Activated CD4-positive, alpha-beta T cell treated with anti-CD3 and anti-CD28 coated beads, Interleukin-2, amount 50 U/mL, for 48 hours (primary cell): ENCODE results near the gene SGCA.
A peak's percentile ranks its signal among the peaks of the same experiment; 100 is the strongest.

Experiments
- DNase-seq, 2 experiments: peaks; one replicate each; pipeline ENCODE4 v3.0.0-alpha.2; 2020

The SGCA gene

DNA sequence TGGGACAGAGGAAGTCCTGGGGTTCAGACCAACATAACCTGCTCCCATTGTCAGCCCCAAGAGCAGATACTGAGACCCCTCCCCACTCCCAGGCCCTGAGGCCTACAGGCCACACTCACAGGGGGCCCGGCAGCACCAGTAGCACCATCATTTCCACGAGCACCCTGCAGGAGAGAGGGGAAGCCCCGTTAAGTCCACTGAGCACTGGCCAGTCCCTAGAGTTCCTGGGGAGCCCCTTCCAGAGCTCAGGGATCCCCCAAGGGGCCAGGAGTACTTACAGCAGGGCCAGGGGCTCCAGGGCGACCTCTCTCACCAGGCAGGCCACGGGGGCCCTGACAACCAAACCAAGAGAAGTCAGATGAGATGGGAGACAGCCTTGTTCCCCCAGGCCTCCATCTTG is 30.2 kb downstream of the SGCA start:
- DNase-seq: no peak

DNA sequence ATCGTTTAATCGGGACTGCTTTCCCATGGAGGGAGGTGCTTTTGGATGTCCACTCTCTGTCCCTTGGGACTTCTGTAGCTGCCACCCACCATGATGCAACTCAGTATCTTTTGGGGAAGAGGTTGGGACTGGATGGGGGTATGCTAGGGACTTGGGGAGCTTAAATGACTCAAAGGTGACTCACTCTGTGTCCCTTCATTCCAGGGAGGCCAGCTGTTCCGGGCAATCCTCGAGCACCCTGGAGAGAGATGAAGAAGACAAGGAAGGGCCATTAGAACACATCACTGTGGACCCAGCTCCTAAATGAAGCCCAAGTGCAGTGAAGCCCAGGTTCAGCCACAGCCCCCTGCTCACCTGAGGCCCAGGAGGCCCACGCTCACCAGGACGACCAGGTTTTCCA is 31.0 kb downstream of the SGCA start:
- no peak for DNase-seq

DNA sequence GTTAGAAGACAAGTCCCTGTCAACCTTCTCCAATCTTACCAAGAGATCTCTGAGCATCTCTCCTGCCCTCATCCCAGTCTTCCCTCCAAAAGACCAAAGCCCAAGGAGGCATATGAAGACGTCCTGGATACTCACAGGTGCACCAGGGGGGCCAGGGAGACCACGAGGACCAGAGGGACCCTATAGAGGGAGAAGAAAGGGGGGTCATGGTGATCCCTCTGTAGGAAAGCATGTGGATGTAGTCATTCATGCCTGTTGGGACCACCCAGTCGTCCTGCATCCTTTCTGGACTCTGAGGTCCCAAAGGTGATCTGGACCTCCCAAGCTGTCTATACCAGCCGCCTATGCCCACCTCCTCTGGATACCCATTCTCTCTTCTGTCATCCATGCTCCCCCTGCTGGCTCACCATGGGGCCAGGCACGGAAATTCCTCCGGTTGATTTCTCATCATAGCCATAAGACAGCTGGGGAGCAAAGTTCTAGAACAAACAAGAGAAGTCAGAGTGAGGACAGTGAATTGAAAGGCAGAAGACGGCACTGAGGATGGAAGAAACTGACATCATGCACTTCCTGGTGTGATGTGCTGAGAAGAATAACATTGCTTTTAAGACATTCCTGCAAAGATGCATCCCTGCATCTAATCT is 32.3 kb downstream of the SGCA start:
- DNase-seq: peak; percentile 68 to 72

DNA sequence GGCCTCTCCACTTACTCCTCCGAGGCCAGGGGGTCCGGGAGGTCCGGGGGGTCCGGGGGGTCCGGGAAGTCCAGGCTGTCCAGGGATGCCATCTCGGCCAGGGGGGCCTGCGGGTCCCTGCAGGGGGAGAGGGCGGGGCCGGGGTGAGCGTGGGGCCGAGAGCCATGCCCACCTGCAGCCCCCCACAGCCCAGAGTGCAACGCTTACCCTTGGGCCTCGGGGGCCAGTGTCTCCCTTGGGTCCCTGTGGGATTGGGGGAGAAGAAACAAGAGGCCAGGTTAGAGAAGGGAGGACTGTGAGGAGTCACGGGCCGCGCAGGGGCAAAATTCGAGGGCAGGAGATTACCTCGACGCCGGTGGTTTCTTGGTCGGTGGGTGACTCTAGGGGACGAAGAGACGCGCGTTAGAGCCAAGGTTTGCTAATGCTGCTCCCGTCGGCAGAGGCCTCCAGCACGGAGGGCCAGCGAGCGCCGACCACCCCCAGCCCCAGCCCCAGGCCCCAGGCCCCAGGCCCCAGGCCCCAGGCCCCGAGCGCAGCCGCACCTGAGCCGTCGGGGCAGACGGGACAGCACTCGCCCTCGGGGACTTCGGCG is 33.5 kb downstream of the SGCA start:
- no peak for DNase-seq

DNA sequence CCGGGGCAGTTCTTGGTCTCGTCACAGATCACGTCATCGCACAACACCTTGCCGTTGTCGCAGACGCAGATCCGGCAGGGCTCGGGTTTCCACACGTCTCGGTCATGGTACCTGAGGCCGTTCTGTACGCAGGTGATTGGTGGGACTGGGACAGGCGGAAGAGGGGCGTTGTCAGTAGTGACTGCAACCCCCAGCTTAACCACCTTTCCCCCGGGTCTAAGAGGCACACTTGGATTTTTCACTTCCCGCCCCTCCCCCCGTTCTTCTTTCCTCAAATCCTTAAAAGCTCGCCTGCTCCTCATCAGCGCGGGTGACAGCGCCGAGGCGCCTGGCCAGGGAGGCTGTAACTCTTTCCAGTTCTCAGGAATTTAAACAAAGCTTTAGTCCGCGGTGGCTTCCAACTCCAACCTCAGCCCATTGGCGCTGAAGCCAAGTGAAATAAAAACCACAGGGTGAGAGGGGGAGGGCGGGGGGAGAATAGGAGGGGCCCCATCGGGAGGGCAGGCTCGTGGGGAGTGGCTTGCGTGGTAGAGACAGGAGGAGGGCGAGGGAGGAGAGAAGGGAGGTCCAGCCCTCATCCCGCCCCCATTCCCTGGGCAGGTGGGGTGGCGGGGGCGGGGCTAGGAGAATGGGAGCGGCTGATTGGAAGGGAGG is 34.1 kb downstream of the SGCA start:
- peak; percentile 75 to 79 for DNase-seq

DNA sequence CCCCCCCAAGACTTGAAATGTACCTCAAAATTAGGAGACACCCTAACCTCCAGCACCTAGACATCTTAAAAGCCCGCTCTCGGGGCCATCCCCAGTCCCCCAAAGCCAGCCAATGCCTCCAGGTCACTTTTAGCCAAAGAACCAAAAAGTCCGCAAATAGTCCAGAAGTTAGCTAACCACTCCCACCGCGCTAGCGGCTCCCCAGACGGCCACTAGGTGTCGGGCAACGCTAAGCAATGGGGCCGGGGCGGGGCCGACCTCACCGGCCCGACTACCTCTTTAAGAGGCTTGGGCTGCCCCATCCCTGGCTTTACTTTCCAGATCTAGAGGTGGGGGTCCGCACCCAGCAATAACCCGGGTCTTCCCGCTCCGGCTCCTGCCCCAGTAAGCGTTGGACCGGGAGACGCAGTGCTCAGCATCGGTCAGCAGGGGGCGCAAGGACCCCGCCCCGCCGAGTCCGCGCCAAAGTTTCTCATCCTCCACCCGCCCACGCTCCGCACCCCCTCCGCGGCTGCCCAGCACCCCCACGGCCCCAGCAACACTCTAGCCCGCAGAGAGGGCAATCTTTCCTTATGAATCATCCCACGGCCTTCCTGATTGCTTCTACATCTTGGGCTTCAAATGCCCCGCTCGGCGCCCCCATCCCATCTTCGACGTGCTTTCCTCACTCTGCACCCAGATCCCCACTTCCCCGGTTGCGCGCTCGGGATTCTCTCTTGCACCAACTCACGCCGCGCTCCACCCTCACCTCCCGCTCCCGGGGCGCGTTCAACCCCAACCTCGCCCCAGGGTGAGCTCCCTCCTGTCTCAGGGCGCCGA is 34.9 kb downstream of the SGCA start:
- DNase-seq: peak; percentile 83 to 88

DNA sequence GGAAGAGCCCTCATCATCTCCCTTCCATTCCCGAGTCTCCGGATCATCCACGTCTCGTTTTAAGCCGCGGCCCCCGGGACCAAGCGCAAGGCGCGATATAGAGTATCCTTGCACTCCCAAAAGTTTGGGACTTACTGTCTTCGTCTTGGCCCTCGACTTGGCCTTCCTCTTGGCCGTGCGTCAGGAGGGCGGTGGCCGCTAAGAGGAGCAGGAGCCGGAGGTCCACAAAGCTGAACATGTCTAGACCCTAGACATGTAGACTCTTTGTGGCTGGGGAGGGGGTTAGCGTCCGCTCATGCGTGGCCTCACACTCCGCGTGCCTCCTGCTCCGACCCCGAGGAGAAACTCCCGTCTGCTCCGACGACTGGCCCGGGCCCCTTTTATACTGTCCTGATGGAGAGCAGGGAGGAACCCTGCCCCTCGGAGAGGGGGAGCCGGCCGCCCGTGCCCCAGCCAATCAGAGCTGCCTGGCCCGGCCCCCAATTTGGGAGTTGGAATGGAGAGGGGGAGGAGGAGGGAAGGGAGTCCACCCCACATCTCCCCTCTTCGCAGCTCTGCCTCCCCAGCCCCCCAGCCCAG is 35.6 kb downstream of the SGCA start, which contains the start of gene COL1A1:
Gene COL1A1, minus strand, starts transcription at position 356 of the 579 bp plus-strand sequence. Its CDS starts 118 bp downstream, at position 238.
- no peak for DNase-seq

DNA sequence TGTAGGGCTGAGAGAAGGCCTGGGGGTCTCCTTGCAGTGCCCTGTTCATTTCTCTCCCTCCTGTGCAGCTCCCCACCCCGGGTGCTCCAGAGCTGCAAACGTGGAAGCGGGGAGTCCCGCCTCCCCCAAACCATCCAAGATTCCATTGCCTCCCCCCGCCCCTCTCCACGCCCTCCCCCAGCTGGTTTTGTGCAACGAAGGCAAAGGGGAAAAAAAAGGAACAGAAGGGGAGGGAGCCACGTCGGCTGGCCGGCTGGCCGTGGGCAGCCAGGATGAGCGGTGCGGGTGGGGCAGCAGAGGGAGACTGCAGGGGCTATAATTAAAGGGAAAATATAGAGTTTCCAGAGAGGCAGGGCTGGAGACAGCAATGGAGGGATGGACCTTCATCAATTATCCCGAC is 37.3 kb downstream of the SGCA start:
- DNase-seq: no peak

DNA sequence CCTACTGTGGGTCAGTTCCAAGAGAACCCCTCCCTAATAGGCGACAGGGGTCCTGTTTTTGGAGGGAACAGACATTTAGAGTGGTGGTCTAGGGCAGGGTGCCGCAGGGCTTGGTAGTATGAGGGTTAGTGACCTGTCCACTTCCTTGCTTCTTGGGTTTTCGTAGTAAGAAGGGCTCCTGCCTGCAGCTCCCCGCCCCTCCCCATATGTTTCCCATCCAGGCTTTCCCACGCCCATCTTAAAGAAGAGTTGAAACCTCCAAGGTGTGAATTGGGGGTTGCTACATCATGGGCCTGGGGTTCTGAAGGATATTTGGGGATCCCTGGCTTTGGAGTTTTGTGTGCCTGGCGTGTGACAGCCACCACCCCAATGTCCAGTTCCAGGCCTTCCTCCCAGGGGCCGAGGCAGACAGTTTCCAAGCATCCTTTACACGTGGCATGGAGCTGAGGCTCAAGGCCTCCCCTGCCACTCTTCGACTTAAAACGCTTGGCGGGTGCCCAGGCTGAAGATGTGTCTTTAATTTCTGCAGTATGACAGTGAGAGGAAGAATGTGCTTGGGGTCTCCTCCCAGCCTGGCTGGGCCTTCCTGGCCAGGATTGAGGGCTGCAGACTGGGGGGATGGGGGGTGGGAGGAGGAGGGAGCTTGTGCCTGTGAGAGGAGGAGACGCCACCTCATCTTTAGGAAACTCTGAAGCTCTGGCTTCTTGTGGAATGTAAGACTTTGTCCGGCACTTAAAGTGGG is 38.0 kb downstream of the SGCA start:
- DNase-seq: no peak

DNA sequence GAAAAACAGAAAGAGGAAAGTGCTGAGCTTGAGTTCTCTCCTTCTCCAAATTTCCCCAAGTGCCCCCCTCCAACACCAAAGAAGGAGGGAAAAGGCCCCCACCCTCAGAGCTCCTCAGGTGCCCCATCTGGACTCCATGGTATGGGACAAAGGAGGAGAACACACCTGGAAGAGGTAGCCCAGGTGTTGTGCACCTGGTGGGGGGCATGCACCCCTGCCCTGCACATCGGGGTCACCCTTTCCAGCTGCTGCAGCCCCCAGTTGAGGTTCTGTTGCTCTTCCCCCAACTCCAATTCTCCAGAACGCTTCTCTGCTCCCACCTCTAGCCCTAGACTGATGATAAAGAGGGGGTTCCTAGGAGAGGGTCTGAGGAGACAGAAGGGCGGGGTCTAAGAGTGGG is 38.6 kb downstream of the SGCA start:
- no peak for DNase-seq

DNA sequence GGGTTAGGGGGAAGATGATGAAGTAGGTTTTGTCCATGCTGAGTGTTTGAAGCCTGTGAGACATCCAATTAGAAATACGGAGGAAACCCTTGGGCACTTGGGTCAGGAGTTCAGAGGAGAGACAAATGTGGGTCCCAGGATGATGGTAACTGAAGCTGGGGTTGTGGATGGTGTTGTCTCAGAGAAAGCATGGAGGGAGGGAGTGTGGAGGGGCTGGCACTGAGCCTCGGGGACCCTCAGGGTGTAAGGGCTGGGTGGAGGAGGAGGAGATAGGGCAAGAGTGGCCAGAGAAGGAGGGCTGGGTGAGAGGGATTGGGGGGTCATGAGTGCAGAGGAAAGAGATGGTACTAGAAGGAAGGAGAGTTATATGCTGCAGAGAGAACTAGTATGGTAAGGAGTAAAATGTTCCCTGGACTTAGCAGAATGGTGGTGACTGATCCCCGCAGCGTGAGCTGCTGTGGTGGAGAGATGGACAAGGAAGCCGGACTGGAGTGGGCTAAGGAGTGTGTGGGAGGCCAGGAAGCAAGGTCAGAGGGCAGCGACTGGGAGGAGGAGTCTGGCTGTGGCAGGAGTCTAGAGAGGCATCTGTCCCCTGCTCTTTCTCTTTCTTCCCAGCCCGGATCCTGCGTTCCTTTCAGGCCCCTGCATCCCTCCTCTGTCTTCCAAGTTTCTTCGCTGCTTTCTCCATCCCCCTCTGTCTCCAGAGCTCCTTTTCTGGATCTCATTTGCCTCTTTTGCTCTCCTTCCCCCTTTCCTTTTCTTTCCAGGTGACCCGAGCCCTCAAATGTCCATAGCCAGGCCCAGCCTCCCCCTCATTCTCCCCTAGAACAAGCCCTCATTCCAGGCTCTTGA is 39.5 kb downstream of the SGCA start:
- DNase-seq: no peak

DNA sequence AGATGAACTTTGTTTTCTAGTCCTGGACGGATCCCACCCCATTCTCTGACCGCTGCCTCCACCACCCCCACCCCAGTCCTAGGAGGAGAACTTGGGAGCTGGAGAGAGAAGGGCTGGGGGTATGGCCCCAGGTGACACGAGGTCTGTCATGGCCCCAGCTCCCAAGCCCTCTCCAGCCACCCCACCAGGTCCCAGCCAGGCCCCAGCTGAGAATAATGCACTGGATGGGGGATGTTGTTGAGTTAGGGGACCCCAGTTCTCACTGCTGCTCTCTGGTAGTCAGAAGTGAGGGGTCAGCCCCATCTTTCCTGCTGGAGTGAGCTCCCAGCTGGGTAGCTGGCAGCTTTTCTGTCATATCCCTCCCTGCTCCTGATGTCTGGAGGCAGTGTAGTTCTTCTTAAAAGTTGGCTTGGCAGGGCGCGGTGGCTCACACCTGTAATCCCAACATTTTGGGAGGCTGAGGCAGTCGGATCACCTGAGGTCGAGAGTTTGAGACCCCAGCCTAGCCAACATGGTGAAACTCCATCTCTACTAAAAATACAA is 40.2 kb downstream of the SGCA start:
- no peak for DNase-seq

DNA sequence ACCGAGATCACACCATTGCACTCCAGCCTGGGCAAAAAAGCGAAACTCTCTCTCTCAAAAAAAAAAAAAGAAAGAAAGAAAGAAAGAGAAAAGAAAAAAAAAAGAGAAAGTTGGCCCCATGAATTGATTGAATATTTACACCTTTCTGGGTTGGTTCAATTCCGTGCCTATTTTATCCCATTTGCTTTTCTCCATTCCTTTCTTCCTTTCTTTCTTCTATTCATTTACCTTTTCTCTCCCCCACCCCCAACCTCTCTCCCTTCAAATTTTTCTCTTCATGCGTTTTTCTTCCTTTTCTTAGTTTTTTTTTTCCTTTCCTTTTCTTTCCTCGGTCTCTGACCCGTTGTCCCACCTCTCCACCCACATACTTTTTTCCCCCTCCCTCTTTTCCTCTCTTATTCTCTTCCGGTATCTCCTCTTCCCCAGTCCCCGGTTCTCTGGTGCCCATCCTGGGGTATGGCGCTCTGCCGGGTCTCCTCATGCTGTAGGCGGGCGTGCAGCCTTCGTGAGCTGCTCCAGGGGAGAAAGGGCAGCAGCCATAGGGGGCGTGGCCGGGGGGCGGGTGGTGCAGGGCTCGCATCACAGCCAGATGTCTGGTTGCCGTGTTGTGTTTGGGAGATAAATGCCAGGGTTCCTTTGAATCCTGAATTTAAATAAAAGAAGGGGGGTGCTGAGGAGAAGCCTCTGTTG is 40.9 kb downstream of the SGCA start:
- DNase-seq: peak in 1 of 2 experiments; percentile 30

DNA sequence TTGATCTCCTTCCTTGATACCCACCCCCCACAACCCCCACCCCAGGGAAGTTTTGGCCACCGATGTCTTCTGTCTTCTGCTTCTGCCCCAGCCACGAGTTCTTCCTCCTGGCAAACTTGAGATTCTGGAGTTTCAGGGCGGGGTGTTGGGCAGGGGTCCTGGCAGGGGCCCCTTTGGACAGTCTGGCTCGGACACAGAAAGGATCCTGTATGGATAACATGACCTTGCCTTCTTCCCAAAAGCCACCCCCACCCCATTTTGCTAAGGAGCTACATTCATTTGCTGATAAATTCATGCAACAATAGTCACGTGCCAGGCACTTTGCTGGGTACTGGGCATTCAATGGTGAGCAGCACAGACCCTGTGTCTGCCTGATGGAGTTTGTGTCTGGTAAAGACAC is 41.5 kb downstream of the SGCA start:
- no peak for DNase-seq

DNA sequence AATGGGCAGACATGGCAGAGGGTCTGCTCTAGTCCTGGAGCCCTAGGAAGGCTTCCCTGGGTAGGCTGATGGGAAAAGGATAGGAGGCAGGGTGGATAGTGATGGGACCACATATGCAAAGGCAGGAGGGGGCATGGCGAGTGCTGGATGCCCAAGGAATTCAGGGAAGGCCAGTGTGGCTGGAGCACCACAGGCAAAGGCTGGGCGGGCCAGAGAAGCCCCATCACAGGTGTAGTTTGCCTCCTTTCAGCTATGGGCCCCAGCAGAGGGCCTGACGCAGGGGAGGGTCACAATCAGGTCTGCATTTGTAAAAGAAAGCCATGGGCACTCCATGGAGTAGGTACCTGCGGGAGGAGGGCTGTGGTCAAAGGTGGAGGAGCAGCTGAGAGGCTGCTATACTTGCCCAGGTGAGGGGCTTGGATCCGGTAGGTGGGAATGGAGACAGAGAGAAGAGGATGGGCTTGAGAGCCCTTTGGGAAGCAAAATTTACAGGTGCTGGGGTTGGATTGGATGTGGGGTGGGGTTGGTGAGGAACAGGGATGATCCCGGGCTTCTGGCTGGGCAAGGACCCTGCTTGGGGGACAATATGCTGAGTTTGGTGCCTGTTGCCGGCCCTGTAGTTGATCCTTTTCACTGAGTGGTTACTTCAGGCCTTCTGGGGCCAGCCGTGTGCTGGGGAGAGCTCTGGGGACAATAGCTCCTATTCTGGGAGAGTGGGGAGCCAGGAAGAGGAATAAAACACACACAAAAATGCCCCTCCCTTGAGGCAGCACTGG is 42.2 kb downstream of the SGCA start:
- no peak for DNase-seq

DNA sequence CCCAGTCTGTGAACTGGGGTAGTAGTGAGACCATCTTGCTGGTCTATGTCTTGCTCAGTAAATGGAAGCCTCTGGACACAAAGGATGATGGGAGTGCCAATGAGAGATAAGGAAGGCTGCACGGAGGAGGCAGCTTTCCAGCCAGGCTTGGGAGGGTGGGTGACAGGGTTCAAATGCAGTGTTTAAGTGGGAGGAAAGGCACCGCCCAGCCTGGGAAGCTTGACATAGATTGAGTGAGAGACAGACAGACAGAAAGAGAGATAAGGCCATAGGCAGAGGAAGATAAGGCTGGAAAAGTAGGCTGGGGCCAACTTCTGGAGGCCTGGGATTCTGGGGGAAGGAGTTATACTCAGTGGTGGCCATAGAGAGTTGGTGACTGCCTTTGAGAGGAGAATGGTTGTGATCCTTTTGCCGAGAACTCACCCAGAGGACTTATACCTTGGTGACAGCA is 42.8 kb downstream of the SGCA start:
- no peak for DNase-seq

DNA sequence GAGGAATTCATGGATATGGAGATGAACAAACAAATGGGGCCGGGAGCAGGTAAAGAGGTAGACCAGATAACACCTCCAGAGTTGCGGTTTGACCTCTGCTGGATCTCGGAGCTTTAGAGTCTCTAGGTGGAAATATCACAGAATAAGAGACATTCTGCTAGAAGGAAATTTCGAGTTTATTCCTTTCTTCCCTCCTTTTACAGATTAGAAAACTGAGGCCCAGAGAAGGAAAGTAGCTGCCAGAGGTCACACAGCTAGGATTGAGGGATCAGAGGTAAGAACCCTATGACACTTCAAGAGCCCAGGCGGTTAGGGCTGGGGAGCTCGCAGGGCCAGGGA is 43.3 kb downstream of the SGCA start:
- no peak for DNase-seq

DNA sequence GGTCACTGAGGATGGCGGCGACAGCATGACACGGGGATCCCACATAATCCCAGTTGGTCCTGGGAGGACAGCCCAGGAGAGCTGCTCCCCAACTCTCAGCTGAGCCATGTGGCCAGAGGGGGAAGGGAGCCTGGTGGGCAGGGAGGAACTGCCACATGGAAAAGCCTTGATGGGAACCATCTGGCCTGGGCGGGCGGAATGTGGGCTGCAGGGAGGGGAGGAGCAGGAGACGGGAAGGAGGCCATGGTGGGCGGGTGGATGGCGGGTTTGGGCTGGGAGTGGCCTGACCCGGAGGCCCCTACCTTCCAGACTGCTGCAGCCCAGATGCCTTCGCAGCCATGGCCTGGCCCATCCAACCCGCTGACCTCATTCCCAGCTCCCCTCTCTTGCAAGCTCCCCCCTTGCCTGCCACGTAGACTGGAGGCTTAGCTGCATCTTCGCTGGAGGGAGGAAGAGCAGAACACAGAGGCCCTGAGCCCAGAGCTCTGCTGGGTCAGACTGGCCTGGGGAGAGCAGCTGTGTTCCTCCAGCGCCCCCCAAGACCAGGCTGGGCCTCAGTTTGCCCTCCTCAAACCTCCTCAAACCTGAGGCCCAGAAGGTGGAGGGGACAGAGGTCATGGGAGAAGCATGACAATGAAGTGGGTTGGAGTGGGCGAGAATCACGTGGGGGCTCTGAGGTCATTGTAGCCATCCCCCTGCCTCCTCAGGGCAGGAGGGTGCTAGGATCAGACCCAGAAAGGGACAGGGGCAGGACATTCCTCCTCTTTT is 43.9 kb downstream of the SGCA start:
- no peak for DNase-seq
